NCI-H748 (cell line): Measurements from ENCODE around the gene CCL21.
"Not testable (repeated sequence)": the region's sequence is repeated elsewhere in the genome, so short reads cannot be mapped to it uniquely, and the experiment has no call there.

ENCODE experiments used
- DNase-seq: peaks from one replicate; lab custom pipeline; 2025; ENCODE audit not compliant: unreplicated experiment; lab: John Stamatoyannopoulos, UW

CCL21 gene, protein sequence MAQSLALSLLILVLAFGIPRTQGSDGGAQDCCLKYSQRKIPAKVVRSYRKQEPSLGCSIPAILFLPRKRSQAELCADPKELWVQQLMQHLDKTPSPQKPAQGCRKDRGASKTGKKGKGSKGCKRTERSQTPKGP

DNA sequence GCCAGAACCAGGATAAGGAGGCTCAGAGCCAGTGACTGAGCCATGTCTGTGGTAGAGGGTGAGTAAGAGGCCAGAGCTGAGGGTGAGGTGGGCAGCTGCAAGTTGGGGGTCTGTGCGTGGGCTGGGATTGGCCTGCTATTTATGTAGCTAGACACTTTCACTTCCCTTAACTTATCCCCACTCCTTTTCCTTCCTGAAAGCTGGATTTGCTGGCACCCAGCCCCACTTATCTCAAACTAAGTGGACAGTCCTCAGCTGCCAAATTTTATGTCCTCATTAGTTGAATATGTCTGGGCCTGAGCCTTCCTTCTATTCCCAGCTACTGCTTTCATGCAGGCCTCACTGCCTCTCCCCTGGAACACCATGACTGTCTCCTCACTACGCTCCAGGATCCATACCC lies at the start of gene CCL21:
Gene CCL21, minus strand, starts transcription at position 114 of the 400 bp plus-strand sequence. Its CDS starts 70 bp downstream, at position 44.
- no peak for DNase-seq

DNA sequence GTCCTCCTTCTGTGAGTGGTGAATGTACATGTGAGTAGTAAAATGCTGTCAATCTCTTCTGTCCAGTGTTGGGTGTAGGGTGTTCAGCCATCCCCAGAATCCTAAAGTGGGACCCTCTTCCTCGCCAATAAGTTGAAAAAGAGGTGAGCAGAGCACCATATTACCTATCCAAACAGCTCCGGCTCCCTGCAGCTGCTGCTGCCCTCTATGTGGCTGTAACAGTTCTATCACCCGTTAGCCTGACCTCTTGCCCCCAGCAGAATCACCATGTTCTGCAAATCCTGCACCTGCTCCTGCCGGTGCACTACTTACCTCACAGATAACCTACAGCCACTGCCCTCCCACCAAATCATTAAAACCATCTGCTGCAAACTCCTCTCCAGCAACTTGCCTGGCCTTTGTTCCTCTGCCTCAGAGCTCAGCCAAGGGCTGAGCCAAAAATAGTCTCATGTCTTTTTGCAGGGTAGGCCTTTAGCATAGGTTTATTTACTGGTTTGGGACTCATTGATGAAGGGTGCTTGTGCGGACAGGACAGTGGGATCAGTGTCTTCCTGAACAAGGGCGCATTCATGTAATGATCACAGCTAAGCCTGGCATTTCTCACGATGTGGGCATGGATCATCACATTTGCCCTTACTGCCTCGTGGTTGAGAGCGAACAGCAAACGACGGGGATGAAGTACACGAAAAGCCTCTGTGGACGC lies 49.6 kb upstream of the CCL21 start:
- no peak for DNase-seq

DNA sequence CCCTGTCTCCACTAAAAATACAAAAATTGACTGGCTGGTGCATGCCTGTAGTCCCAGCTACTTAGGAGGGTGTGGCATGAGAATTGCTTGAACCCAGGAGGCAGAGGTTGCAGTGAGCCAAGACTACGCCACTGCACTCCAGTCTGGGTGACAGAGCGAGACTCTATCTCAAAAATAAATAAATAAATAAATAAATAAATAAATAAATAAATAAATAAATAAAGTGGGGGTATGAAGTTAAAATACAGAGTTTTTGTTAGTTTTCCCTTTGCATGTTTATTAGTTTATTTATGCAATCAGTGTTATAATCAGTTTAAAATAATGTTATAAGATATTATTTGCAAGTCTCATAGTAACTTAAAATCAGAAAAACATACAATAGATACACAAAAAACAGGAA lies 40.4 kb upstream of the CCL21 start:
- DNase-seq: not testable (repeated sequence)

DNA sequence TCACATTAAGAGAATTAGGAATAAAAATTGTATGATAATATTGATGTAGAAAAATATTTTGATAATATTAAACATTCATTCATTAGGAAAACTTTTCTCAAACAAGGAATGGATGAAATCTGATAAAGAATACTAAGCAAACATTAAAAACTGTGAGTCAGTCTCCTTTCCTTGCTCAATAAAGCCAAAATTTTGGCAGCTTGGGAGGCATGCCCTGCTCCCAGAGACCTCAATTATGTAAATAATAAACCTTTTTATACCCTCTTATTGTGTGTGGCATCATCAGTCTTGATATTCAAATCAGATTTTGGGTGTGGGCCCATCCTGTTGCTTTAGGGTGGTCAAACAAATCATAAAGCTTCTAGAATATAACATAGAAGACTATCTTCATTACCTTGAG lies 36.6 kb upstream of the CCL21 start:
- DNase-seq: no peak

DNA sequence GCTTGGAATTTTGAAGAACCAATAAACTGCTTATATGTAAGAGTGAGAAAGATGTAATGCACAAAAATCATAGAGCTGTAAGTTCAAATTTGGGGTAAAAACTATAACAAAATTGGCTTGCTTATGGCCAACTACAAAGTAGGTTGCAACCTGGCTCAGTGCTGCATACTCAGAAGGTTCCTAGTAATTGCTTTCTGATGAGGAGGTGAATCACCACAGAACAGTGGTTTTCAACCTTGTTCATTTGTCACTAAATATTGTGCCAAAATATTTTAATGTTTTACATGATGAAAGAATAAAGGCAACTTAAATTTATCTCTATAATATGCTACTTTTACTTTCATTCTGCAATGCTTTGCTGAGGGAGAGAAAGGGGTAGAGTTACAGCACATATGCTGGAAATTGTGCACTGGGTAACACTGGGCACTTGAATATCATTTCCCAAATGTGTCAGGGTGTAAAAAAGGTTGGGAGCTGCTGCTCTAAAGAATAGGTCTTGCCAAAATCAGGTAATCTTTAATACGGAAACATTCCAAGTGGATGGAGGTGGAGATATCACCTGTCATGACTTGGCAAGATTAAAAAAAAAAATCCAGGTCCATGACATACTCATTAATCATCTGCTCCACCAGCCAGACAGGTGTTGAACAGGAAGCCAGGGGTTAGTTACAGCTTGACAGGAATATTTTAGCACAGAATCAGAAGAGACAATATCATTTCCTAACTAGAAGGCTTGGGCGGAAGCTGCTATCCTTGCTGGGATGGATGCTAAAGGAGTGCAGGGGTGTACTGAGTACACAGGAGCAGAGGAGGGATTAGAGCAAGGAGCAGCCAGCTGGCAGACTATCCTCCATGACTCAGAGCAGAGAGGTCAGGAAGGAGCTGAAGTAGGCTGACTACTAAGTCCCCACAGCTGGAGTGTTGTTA lies 34.6 kb upstream of the CCL21 start:
- DNase-seq: no peak

DNA sequence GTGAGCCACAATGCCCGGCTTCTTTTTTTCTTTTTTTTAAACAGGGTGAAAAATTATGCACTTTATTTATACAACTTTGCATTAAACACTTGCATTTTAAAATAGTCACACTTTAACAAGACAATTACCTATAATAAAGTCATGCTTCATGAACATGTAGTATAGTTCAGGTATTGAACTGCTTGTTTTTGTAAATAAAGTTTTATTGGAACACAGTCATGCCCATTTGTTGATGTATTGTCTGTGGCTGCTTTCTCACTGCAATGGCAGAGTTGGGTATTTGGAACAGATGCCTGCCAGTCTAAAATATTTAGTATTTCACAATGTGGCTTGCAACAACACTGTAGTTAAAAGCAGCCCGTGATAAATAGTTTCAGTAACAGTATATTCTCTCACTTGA lies 32.8 kb upstream of the CCL21 start:
- no peak for DNase-seq

DNA sequence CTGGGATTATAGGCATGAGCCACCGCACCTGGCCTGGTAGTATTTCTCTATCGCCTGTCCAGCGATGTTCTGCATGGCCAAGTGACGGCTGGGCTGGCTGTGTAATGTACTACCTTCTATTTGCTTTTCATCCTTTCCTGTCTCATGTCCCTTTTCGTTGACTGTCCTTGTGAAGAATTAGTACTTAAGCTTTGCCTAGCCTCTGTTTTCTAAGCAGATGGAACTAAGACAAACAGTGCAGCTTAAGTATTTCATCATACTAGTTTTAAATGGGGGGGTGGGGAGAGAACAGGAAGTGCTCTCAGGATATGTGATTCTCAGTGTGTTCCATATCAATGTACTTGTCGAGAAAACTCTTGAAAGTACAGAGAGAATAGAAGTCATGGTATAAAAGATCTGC lies 31.7 kb upstream of the CCL21 start:
- DNase-seq: no peak

DNA sequence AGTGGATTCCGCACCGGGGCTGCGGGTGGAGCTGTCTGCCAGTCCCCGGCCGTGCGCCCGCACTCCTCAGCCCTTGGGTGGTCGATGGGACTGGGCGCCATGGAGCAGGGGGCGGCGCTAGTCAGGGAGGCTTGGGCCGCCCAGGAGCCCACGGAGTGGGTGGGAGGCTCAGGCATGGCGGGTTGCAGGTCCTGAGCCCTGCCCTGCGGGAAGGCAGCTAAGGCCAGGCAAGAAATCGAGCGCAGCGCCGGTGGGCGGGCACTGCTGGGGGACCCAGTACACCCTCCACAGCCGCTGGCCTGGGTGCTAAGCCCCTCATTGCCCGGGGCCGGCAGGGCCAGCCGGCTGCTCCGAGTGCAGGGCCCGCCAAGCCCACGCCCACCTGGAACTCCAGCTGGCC lies 30.2 kb upstream of the CCL21 start:
- not testable (repeated sequence) for DNase-seq

DNA sequence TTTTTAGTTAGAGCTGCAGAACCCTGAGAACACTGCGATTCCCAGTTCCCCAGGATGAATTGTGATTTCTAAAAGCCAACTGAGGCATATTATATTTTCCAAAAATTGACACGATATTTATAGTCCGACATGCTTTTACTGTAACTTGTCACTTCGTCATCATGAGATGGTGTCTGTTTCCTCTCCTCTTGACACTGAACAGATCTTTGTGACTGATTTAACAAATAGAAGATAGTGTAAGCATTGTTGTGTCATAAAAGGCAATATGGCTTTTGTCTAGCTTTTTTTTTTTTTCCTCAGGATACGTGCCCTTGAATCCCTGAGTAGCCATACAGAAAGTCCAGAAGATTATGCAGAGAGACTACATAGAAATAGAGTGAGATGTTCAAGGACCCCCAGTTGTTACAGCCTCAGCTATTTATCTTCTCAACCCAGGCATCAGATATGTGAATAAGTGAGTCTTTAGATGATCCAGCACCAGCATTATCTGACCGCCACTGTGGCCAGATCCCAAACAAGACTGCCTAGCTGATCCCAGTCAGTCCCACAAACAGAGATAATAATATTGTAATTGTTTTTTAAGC lies 27.8 kb upstream of the CCL21 start:
- no peak for DNase-seq

DNA sequence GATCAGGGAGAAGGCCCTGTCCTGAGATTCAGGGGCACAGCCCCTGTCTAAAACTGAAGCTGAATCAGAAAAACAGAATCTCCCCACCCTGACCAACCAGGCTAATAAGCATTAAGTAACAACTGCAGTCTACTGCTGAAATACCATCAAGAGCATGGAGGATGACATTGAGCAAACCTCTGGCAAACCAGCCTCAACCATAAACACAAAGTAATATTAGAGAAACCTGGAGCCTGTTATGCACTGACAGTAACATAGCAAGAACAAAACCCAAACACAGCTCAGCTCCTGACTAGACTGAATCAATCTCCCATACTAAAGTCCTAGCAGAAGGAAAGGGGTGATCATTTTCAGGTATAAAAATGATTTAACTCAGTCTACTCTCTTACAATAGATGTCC lies 24.8 kb upstream of the CCL21 start:
- no peak for DNase-seq

DNA sequence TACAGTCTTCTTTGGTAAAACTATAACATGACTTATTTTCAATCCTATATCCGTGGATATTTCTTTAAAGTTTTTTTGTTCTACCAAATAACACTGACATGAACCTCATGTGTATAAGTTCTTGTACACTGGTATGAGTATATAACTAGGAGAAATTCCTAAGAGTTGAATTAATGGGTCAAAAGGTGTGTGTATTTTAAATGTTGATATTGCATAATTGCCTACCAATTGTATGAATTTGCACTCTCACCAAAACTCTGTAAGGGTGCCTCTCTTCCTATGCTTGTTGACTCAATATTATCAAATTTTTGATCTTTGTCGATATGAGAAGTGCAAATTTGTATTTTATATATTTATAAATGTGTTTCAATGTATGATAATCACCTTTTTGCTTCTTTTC lies 22.9 kb upstream of the CCL21 start:
- DNase-seq: no peak

DNA sequence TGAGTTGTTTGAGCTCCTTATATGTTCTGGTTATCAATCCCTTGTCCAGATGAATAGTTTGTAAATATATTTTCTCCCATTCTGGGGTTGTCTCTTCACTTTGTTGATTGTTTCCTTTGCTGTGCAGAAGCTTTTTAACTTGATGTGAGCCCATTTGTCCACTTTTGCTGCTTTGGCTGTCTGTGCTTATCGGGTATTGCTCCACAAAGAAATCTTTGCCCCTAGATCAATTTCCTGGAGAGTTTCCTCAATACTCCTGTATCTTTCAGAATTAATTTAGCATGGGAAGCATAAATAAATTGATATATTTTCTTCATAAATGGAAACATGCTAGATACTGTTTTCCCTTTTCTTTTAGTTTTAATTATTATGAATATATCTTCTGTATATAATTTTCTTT lies 22.5 kb upstream of the CCL21 start:
- no peak for DNase-seq

DNA sequence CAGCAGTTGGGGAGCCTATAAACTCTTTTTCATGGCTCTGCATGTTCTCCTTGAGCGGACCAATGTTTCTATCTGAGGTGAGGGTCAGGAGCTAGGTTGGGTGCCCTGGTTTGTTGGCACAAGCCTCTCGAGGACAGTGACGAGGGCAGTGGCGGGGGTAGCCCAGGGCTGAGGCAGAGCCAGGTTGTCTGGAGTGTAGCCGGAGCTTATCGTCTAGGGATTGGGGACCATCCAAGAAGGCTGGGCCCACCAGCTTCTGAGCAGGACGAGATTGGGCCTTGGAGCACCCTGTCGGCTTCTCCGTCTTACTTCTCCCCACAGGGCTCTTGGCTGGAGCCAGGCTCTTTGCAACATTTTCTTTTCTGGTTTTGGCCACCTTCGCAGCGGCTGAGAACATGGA lies 13.2 kb upstream of the CCL21 start:
- no peak for DNase-seq

DNA sequence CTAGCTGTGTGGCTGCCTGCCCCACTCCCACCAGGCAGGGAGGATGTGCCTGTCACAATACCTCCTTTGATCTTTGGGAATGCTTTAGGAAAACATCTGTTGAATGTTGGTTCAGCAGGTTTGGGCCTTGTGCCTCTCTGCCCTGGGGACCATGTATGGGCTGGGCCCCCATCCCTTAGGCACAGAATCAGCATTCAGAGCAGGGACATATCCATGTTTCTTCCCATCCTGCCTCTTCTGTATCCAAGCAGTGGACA lies 9.8 kb upstream of the CCL21 start:
- DNase-seq: not testable (repeated sequence)

DNA sequence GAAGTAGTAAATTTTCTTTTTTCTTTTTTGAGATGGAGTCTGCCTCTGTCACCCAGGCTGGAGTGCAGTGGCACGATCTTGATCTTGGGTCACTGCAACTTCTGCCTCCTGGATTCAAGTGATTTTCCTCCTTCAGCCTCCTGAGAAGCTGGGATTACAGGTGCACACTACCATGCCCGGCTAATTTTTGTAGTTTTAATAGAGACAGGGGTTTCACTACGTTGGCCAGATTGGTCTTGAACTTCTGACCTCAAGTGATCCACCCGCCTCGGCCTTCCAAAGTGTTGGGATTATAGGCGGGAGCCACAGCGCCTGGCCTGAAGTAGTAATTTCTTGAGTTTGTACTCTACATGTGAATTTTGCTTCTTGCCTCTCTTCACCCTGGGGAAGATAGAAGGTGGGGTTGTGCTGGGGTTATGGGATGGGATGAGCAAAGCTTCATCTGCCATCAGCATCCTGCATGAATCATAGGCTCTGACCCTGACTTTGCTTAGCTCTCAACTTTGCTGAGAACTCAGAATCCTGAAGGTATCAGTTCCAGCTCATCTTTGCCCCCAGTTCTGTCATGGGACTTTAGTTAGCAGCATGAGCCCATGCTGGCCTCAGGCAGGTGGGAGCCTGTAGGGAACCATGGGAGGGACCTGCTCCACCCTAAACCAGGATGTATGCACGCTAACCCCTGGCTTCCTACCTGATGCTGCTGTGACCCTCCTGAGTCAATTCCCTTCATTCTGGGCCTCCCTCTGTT lies 9.3 kb upstream of the CCL21 start:
- DNase-seq: no peak

DNA sequence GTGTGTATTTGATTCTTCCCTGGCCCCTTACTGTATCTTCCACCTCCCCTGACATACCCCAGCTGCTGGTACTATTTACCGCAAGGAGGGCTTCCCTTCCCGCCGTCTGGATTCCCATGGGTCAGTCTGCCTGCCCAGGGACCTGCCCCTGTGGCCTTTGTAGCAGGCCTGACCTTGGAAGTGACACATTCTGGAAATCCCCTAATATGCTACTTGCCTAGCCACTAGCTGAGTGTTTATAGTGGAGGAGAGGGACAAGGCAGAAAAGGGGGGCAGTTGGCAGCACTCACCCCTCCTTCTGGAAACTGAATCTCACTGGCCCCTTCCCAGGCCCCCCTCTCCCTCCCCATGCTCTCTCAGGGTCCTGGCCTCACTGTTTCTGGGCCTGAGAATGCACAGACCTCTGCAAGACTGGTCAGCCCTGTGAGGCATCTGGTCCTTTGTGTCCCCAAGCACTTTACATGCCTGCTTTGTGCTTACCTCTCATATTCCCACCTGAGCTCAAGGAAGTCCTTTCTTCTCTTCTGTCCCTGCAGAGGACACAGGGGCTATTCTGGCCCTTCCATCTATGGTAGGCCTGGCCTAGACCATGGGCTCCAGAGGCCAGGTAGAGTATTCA lies 8.2 kb upstream of the CCL21 start:
- no peak for DNase-seq

DNA sequence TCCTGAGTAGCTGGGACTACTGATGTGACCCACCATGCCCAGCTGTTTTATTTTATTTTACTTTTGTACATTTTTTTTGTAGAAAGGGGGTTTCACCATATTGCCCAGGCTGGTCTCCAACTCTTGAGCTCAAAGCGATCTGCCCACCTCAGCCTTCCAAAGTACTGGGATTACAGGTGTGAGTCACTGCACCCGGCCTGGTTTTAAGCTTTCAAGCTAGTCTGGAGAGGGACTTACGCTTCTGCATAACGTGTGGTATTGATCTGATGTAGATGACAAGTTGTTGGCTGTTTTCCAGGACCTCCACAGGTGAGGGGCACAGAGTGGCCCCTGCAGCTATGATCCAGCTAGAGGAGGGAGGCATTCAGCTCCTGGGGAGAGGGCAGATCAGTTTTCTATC lies 6.8 kb upstream of the CCL21 start:
- DNase-seq: peak; percentile 5

DNA sequence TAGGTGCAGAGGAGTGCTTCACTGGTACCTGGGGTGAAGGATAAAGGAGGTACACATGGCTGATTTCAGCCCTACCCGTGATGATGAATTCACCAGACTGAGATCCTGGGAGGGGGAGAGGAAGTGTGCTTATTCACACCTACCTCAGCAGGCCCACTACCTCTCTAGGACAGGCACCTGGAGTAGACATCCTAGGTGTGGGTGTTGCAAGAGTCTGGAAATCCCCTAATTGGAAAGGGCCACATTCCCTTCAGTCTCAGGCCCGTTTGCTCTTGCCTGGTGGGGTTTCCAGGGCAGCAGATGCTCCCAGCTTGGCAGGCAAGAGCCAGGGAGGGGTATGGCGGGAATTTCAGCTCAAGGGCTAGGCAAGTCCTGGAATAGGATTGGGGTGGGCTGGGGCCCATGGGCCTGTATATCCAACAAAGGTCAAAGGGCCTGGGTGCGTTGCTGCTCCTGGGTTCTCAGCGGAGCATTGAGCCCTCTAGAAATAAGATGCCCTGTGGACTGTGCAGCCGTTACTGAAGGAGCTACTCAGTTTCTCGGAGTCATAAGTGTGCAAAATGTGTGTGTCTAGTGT lies 5.8 kb upstream of the CCL21 start:
- no peak for DNase-seq

DNA sequence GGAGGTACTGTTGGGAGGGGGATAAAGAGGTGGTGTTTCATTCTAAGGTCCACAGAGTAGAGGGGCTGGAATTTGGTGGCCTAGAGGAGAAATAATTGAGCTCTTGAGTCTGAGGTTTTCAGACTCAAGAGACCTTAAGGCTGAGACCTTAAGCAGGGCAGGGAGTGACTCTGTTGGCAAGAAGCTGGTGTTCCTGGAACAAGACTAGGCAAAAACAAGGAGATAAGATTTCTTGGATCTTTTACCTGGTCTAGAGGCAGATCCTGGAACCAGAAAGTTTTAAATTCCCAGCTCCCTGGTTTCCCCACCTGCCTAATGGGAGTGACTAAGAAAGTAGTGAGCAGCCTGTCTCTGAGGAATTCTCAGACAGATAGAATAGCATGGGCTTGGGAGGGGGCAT lies 4.1 kb upstream of the CCL21 start:
- DNase-seq: no peak

DNA sequence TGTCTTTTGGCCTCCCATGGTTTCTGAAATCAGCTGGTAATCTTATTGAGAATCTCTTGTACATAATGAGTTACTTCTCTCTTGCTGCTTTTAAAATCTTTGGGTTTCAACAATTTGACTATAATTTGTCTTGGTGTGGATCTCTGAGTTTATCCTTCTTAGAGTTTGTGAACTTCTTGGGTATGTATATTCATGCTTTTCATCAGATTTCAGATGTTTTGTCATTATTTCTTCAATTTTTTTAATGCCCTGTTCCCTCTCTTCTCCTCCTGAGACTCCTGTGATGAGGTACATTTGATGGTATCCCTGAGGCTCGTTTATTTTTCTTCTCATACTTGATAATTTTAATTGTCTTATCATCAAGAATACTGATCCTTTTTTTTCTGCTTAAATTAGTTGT lies 2.2 kb upstream of the CCL21 start:
- DNase-seq: no peak
